Hematopoietic multipotent progenitor cell treated with erythropoietin and hydrocortisone succinate and interleukin-3 and kit ligand, for 6 days (in vitro differentiated cells): ENCODE measurements around the gene TYR.
"Not testable (repeated sequence)": the region's sequence is repeated elsewhere in the genome, so short reads cannot be mapped to it uniquely, and the experiment has no call there.

Experiments used
- DNase-seq: peaks from one replicate; pipeline ENCODE4 v3.0.0-alpha.2; 2015

TYR gene

DNA sequence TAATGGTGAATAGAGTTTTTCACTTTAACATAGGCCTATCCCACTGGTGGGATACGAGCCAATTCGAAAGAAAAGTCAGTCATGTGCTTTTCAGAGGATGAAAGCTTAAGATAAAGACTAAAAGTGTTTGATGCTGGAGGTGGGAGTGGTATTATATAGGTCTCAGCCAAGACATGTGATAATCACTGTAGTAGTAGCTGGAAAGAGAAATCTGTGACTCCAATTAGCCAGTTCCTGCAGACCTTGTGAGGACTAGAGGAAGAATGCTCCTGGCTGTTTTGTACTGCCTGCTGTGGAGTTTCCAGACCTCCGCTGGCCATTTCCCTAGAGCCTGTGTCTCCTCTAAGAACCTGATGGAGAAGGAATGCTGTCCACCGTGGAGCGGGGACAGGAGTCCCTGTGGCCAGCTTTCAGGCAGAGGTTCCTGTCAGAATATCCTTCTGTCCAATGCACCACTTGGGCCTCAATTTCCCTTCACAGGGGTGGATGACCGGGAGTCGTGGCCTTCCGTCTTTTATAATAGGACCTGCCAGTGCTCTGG, at the start of gene TYR:
Gene TYR (plus strand): TSS at position 185 of the 541 bp plus-strand sequence. CDS start 79 bp downstream, at position 264.
- DNase-seq = no peak

DNA sequence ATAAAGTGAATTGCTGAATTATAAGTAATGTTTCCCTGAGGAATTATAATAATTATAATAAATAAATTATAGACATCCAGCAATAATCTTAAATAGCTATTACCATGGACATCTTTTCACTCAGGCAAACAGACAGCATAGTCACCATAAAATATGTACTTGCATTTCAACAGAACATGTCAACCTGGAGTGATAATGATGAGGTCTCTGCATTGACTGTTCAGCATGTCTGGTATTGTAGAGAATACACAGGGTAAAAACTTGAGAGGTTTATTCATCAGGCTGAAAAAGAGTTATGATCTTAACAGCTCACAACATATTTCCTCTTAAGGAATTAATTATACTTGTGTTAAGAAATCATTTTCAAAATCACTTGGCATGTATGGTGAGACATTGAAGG, 41.1 kb upstream of the TYR start:
- no peak for DNase-seq

DNA sequence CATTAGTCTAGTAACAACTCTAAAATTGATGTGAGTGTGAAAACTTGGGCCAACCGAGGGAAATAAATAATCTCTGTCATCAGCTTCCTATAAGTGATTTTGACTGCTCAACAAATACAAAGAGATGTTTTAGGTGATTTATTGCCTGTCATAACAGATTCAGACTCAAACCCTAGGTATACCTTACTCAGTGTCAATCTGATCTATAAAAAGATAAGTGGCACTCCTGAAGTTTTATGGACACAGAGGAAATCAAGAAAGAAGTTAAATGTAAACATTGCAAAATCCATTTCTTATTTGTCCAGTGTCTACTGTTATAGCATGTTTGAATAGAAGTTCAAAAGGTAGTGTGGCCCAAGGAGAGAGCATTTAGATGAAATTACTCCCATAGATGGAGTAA, 30.4 kb upstream of the TYR start:
- DNase-seq = no peak

DNA sequence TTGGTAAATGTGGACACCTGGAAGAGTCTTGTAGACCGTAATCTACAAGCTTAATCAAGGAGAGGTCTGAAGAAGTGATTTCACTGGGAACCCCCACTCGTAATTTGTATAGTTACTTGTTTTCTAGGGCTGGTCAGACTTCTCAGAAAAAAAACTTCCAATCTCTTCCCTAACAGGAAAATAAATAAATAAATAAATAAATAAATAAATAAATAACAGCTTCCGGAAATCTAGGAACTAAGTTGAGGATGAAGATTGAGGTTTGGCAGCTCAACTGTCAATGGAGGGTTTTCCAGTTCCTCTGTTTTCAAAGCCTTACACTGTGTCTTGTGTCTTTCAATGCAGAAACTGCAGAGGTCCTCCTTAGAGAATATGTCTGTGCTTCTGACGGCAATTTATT, 17.7 kb upstream of the TYR start:
- DNase-seq = no peak

DNA sequence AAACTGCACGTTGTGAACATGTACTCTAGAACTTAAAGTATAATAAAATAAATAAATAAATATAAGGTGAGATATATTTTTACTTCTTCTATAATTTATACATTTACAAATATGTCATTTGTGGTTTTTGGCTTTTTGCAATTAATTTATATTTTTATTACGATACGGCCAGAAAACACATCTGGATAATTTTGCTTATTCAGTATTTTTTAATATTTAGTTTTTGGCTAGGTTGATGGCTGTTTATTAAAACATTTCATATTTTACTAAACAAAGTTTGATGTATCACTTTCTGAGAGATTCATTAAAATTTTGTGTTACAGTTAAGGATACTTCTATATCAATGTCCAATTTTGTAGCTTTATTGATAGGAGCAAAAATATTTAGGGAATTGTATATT, 15.7 kb upstream of the TYR start:
- no peak for DNase-seq

DNA sequence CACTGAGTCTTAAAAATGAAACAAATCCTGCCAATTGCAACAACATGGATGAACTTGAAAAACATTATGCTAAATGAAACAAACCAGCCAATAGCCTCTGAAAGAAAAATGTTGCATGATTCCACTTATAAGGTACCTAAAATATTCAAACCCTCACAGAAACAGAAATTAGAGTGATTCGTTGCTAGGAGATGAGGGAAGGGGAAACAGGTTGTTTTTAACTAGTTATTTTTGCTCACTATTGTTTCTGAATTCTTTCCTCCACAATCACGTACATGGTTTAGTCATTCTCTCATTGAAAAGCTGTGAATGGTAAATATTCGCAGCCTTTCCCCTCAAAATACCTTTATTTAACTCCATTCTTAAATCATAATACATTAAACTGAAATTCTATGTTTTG, 14.0 kb upstream of the TYR start:
- no peak for DNase-seq

DNA sequence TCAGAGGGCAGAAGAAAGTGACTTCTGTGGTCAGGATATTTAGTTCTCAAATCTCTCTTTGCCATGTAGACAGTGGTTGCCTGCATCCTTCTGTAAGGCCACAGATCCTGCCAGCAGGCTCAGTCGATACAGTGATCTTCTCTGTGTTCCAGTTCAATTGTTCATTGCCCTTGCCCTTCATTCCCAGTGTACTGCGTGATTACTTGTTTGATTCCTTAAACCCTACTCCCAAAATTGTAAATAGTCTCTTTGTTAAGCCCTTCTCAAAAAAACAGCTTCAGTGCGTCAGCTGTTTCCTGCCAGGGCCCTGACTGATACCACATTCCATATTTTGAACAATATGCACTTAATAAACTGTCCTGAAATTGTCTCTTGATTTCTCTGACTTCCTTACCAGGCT, 9.3 kb upstream of the TYR start:
- no peak for DNase-seq

DNA sequence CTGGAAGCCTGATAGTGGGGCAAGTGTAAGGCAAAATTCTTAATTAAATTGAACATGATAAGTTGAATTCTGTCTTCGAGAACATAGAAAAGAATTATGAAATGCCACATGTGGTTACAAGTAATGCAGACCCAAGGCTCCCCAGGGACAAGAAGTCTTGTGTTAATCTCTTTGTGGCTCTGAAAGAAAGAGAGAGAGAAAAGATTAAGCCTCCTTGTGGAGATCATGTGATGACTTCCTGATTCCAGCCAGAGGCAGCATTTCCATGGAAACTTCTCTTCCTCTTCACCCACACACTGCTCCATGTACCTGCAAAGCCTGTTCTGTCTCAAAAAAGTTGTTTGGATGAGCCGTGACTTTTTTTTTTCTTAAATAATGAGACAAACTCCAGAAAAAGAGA, 1.9 kb upstream of the TYR start:
- DNase-seq = no peak

DNA sequence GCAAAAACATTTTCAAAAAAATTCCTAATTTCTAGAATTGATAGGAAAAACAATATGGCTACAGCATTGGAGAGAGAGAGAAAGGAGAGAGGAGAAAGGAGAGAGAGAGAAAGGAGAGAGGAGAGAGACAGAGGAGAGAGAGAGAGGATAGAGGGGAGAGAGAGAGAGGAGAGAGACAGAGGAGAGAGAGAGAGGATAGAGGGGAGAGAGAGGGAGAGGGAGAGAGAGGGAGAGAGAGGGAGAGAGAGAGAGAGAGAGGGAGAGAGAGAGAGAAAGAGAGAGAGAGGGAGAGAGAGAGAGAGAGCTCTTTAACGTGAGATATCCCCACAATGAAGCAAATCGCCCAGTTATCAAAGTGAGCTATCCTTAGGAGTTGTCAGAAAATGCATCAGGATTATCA, 737 bp upstream of the TYR start:
- no peak for DNase-seq

DNA sequence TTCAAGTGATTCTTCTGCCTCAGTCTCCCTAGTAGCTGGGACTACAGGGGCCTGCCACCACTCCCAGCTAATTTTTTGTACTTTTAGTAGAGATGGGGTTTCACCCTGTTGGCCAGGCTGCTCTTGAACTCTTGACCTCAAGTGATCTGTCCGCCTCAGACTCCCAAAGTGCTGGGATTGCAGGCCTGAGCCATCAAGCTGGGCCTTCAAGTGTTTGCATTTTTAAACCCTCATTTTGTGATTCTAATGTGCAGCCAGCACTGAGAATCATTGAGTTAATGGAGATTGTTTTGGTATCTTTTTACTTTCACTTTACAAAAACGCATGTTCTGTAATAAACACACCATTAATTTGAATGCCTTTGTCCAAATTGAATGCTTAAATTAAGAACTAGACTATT, 3.4 kb downstream of the TYR start:
- no peak for DNase-seq

DNA sequence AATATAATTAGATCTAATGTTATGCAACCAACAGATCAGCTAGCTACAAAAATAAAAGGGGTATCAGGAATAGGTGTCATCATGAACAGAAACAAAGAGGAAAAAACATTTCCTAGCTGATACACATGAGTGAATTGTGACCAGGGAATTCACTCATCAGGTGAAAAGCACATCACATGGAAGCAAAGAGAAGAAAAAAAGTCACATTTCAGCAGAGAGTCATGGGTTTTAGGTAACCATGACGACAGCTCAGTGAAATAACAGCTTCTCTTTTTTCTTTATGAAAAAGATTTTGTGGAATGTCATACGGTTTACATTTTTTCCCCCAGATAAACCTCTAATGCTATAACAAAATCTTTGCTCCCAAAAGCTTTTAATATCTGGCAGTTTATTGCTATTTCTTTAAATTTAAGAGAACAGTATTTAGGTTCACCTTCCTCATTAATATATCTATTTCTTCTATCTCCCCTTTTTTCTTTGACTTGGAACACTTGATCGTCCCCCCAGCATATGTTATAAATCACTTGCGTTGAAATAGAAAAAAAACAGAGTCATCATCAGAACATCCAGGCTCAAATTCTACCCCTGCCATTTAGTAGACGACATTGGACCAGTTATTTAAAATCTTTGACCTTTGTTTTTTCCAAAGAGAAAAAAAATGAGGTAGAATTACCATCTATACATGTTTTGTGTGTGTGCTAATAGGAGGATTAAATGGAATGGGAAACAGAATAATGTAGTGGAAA, 5.3 kb downstream of the TYR start:
- DNase-seq = no peak

DNA sequence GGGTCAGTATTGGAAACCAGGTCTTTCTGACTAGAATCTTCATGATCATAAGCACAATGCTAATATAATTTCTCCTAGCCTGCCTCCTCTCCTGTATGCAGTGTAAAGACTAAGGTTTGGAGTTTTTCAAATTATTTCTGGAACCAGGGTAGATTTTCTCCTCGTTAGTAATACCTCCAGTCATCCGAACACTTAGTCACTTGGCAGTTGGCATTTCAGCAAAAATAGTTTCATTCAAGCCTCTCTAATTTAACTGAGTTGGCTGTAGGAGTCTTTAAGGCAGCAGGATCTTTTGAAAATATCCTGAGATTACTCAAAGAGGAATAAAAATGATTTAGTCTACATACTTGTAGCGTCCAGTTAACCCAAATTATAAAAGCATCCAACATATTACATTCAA, 6.3 kb downstream of the TYR start:
- no peak for DNase-seq

DNA sequence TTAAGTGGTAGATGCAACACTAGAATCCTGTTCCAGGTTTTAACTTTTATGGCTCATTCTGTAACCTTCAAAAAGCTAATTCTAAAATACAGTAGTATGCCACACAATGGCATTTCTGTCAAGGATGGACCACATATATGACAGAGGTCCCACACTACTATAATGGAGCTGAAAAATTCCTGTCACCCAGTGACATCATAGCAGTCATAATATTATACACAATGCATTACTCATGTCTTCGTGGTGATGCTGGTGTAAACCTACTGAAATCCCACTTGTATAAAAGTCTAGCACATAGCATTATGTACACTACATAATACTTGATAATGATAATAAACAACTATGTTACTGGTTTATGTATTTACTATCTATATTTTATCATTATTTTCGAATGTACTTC, 12.1 kb downstream of the TYR start:
- no peak for DNase-seq

DNA sequence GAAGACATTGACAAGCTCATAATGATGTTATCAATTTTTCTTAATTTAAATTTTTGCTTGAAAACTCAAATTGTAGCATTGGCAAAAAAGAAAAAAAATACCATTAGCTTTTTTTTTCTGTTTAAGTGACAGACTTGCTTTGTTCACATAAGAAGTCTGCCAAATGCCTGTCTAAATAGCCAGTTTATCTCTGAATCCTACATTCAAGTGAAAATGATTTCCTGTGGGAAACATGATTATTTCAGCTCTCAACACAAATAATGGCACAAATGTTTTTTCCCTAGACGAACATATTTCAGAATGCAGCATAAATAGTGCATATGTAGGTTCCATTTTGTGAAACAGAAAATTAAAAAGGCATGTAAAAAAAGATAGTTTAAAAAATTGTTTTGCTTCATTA, 23.5 kb downstream of the TYR start:
- no peak for DNase-seq

DNA sequence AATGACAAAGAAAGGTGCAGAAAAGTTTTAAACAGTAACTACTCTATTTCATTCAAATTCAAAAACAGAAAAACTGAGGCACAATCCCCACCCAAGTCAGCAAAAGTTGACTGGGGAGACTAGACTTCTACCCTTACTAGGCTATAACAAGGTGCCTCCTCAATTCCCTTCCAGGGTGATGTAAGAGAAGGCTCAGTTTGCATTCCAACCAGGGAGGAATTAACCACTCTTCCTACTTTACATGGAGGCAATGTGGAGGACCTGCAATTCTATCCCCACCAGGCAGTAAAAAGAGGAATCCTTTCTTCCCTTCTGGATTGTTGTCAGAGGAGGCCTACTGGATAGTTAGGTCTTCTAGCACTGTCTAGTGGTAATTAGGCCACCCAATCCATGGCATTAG, 26.1 kb downstream of the TYR start:
- DNase-seq = no peak

DNA sequence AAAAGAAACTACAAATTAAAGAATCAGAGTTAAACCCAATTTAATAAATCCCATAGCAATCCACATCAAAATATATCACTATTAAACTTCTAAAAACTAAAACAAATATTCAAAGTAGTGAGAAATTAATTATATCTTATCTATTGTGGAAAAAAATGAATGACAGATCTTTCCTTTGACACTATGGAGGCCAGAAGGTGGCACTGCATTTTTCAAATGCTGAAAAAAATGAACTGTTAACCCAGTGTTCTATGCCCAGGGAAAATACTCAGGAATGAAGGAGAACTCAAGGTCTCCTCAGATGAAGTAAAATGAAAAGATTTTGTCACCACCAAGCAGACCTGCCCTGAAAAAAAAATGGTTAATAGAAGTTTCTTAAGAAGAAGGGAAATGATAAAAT, 27.7 kb downstream of the TYR start:
- no peak for DNase-seq

DNA sequence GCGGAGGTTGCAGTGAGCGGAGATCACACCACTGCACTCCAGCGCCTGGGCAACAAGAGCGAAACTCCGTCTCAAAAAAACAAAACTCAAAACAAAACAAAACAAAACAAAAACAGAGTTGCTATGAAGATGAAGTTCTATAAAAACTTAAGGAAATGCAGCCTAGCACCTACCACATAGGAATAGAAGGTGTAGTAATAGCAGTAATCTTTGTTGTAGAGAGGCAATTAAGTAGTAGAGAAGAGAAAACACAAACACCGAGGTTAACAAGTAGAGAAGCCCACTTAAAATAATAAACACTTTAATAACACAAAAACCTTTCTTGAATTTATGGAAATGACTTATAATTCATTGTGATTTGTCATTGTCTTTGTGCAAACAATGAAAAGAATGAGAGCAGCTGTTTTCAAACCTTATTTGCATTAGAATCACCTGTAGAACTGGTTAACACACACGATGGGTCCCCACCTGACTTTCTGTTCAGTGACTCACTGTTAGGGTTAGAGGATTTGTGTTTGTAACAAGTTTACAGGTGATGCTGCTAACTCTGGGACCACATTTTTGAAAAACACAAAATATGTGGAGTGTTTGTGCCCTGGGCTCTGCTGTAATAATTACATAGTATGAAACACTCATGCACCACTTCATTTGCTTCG, 43.1 kb downstream of the TYR start:
- DNase-seq = no peak

DNA sequence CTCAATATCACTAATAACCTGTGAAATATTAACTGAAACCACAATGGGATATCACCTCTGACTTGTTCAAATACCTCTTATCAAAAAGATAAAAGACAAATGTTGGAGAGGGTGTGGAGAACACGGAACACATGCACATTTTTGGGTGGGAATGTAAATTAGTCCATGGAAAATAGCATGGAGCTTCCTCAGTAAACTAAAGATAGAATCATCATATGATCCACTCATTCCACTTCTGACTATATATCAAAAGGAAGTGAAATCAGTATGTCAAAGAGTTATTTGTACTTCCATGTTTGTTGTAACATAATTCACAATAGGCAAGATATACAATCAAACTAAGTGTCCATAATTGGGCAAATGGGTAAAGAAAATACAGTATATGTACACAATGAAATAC, 57.4 kb downstream of the TYR start:
- DNase-seq = no peak

DNA sequence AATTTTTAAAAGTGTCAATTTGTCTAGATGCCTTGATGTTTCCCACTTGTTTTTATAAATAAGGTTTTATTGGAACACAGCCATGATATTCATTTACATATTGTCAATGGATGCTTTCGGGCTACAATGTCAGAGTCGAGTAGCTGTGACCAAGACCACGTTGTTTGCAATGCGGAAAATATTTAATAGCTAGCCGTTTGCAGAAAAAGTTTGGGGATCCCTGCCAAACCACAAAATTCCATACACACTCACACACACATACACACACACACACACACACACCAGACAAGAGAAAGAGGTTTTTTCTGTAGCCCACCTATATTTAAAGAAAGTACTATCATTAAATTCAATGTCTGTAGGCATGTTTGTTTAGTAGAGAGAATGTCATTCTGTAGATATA, 58.3 kb downstream of the TYR start:
- no peak for DNase-seq

DNA sequence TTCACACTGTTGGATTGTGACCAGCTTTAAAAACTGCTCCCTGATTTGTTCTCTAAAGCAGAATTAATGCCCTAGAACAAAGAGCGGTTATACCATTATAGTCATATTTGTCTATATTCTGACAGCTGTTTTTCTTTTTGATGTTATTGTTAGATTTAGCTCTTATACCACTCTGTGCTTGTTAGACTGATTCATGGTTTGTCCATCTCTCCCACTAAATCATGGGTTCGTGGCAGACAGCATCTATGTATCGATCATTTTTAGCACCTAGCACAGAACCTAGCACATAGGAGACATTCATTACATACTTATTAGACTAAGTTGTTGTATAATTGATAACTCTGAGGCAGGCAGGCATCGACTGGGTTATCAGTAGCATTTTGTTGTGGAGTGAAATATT, 69.3 kb downstream of the TYR start:
- DNase-seq = not testable (repeated sequence)

DNA sequence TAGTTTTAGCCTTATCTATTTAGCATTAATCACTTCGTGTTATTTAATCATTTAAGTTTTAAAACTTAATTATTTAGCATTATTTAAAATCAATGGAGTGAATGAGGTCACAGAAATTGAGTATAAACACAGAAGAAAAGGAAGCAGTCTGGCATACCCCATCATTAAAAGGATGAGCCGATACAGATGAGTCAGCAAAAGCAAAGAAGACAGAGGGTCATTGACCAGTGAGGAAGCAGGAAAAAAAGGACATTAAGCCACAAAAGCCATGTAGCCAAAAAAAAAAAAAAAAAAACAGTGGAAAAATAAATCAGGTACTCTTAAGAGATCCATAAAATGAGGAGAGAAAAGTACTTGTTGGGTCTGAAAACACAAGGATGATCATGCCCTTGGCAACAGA, 71.5 kb downstream of the TYR start:
- DNase-seq = no peak

DNA sequence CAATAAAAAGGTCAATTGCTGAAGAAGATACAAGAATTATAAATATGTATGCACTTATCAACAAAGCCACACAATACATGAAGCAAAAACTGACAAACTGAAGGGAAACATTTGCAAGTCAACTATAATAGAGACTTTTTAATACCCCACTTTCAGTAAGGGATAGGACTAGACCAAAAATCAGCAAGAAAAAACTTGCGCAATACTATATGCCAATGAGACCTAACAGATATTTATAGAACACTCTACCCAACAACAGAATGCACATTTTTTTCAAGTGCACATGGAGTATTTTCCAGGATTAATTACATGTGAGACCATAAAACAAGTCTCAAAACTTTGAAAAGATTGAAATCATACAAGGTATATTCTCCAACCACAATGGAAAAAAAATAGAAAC, 83.8 kb downstream of the TYR start:
- not testable (repeated sequence) for DNase-seq

DNA sequence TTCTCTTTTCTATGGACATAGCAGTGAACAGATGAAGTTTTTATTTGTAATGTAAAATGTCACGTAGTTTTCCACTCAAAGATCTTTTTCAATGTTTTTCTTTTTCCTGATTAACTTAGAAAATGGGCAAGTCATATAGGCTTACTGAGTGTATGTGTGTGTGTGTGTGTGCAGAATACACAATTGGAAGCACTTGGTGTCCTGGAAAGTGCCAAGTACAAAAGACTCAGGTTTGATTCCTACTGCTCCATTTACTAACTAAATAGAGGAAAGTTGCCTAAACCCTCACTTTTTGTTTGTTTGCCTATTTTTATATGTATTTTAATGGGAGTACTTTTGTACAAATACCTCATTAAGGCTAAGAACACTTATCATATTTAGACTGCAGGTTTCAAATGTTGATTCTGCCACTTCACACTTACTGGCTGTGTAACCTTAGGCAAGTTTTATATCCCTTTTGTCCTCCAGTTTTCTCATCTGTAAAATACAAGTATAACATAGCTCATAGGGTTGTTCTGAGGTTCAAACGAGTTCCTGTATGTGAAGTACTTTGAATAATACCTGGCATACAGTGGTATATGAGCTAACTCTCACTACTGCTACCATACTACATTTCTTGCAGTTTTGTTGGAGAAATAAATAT, 90.1 kb downstream of the TYR start:
- no peak for DNase-seq

DNA sequence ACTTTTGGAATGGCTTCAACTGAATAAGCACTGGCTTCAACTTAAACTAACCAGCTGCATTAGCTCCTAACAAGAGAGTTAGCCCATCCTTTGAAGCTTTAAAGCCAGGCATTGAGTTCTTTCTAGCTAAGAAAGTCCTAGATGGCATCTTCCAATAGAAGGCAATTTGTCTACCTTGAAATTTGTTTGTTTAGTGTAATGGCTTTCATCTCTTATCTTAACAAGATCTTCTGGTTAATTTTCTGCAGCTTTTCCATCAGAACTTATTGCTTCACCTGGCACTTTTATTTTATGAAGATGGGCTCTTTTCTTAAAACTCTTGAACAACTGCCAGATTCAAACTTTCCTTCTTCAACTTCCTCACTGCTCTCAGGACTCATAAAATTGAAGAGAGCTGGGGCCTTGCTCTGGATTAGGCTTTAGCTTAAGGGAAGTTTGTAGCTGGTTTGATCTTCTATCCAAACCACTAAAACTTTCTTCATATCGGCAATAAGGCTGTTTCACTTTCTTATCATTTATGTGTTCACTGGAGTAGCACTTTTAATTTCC, 94.9 kb downstream of the TYR start:
- DNase-seq = not testable (repeated sequence)
